Prostate gland (tissue), 2 donors: ENCODE measurements around the gene SPIRE2. TPM values are rescaled to one million over a fixed set of nuclear protein-coding genes. Genes with fewer than 3 reads are reported as not detected.
"Not testable (repeated sequence)": the region's sequence is repeated elsewhere in the genome, so short reads cannot be mapped to it uniquely, and the experiment has no call there.

Experiments
- DNase-seq: peaks from one replicate; pipeline ENCODE4 v3.0.0-alpha.2; 2019; ENCODE audit warnings: low spot score
- H3K27ac ChIP-seq, 2 donors: fragments of 200-600 bp; sonication (generic); 2 replicates each; pipeline ENCODE4 v1.5.1; 2017 to 2019
- H3K27me3 ChIP-seq: fragments of 200-600 bp; sonication (generic); replicated peaks from 2 replicates; pipeline ENCODE4 v1.5.1; 2019; ENCODE audit not compliant: insufficient read depth
- H3K36me3 ChIP-seq, 2 donors: fragments of 200-600 bp; sonication (generic); 1 replicate in 1 of 2; 2 replicates in 1 of 2; pipeline versions ENCODE4 v1.5.1 to v1.8.1; 2017 to 2019
- H3K4me1 ChIP-seq: fragments of 200-600 bp; sonication (generic); replicated peaks from 2 replicates; pipeline ENCODE4 v1.5.1; 2019
- H3K4me3 ChIP-seq, 2 donors: fragments of 200-600 bp; sonication (generic); 2 replicates each; pipeline ENCODE4 v1.5.1; 2017 to 2019
- H3K9me3 ChIP-seq: fragments of 200-600 bp; sonication (generic); 2 replicates; pipeline ENCODE4 v1.5.1; 2017
- CTCF ChIP-seq, 4 experiments: fragments of 200-600 bp in 2 of 4; fragments of 450-650 bp in 2 of 4; sonication (generic) in 2 of 4; IDR thresholded peaks; 1 replicate in 3 of 4; 2 replicates in 1 of 4; pipeline ENCODE4 v1.5.1; 2016 to 2019; ENCODE audit warnings: antibody characterized with exemption in 4 of 4, mild to moderate bottlenecking in 2 of 4, moderate library complexity in 2 of 4
- POLR2A ChIP-seq: fragments of 450-650 bp; IDR thresholded peaks from one replicate; pipeline ENCODE4 v1.6.1; 2016; ENCODE audit warnings: antibody characterized with exemption, mild to moderate bottlenecking
- POLR2AphosphoS5 ChIP-seq: sonication (generic); formaldehyde crosslinking; IDR thresholded peaks from one replicate; pipeline ENCODE4 v1.6.1; 2017; ENCODE audit warnings: antibody characterized with exemption
- WGBS: methylation state at CpG from one replicate; pipeline ENCODE4 v1.1.5; 2018; 5-methylcytosine and 5-hydroxymethylcytosine counted together
- intact Hi-C: fragments of 100-400 bp; cut with DNase I; formaldehyde crosslinking; loops from one replicate; pipeline ENCODE4 v1.14.2; 2022
- total RNA-seq, 2 donors: library from RNA; depleted of rRNA; stranded (reverse); fragments of >200 nt; gene quantifications; one replicate each; pipeline ENCODE4 v1.1.0, GENCODE V29; 2016

SPIRE2 gene
- total RNA-seq, 2 donors from 2014 or later: 13.7 to 15.5 TPM

DNA sequence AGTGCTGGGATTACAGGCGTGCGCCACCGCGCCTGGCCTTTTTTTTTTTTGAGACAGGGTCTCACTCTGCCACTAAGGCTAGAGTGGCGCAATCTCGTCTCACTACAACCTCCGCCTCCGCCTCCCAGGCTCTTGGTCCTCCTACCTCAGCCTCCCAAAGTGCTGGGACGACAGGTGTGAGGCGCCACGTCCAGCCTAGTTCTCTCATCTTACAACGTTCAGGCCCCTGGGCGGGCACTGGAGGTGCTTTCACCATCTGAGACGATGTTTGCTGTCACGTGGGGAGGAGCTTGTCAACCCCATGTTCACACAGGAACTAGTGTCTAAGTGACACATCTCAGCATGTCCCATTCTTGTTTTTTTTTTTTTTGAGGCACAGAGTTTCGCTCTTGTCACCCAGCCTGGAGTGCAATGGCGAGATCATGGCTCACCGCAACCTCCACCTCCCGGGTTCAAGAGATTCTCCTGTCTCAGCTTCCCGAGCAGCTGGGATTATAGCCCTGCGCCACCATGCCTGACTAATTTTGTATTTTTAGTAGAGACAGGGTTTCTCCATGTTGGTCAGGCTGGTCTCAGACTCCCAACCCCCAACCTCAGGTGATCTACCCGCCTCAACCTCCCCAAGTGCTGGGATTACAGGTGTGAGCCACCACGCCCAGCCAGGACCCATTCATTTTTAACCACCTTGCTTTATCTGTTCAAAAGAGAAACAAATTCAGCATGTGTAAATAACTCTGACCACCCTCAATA is 6.7 kb upstream of the SPIRE2 start:
- Histone ChIP-seq H3K27me3 (no peaks in the 10 kb centered on the region), H3K9me3 (no peaks in the 10 kb centered on the region), H3K4me1 (no peaks in the 10 kb centered on the region), H3K4me3 (no peak overlapping the region), H3K27ac (no peak overlapping the region), H3K36me3 (no peaks in the 10 kb centered on the region)
- TF ChIP-seq CTCF (IDR thresholded peaks at IDR 0.05) (no peak), POLR2AphosphoS5 (no peak), POLR2A (no peak)
- intact Hi-C loops: no loop called here
- WGBS: 93% methylated on average over 23 of the region's 23 CpGs
- DNase-seq: no peak

DNA sequence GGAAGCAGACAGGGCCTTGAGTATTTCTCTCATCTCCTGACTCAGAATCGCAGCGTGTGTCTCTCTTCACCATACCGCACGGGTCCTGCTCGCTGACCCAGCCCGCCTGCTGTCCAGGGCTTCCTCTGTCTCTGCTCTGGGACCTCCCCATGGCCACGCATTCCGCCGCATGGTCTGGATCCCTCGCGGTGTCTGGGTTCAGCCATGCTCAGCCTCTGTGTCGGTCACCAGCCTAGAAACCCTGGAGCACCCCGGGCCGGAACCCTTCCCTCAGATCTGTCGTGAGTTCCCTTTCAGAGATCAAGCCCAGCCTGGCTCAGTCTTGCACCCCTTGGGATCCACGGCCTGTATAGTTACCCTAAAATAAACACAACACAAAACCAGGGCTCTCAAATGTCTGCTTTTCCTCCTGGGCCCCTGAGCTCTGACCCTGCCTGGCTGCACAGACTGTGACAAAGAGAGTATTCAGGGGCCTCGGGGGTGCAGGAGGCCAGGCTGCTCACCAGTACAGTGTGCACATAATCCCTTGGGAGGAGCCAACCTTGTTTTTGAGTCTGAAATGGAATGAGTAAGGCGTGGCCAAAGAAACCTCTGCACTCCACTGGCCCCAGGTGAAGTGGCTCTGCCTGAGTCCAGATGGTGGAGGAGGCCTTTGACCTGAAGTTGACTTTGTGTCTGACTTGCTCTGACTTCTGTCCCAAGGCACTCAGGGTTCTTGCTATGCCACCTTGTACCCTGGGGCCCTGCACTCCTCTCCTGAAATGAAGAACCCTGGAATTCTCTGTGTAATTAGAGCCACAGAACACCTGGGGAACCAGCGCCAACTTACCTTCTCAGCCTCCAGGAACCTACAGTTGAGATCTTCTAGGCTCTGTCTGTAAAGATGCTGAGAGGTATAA is 5.8 kb upstream of the SPIRE2 start:
- TF ChIP-seq POLR2AphosphoS5 (no peak), CTCF (IDR thresholded peaks at IDR 0.05) (no peak), POLR2A (no peak)
- 83% methylated on average over 19 of the region's 19 CpGs for WGBS
- H3K9me3 ChIP-seq: no peaks in the 10 kb centered on the region
- H3K27me3 ChIP-seq: no peaks in the 10 kb centered on the region
- no peaks in the 10 kb centered on the region for H3K36me3 ChIP-seq
- no peak overlapping the region for H3K4me3 ChIP-seq
- no peak for DNase-seq
- no peaks in the 10 kb centered on the region for H3K4me1 ChIP-seq
- no peak overlapping the region for H3K27ac ChIP-seq
- intact Hi-C loops: no loop called here

DNA sequence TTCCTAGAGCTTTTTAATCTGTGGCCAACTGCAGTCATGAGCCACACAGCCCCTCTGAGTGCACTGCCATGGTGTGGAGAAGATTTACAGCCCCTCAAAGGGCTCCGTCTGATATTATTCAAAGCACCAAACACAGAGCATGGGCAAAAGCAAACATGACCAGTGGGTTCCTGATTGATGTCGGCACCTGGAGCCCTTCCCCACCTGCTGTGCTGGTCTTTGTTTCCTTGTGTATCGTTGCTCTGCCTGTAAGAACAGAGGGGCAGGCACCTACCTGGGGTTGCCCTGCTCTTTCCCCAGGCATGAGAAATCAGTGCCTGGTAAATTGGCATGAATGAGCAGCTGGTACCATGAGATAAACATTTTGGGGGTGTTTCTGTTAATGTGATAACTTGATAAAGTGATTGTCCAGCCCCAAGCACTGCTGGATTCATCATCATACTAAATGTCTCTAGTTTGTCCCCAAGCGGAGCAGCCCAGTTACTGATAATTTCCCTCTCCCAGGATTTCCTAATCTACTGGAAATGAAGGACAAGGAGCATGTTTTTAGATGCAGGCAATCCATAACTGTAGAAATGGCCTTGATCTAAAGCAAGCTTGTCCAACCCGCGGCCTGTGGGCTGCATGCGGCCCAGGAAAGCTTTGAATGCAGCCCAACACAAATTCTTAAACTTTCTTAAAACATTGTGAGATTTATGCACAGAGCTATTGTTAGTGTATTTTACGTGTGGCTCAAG is 5.0 kb upstream of the SPIRE2 start:
- DNase-seq: no peak
- Histone ChIP-seq H3K9me3 (no peaks in the 10 kb centered on the region), H3K27ac (no peak overlapping the region), H3K4me3 (no peak overlapping the region), H3K4me1 (no peaks in the 10 kb centered on the region), H3K27me3 (no peaks in the 10 kb centered on the region), H3K36me3 (no peaks in the 10 kb centered on the region)
- WGBS: 67% methylated on average over 8 of the region's 8 CpGs
- TF ChIP-seq POLR2AphosphoS5 (no peak), CTCF (IDR thresholded peaks at IDR 0.05) (no peak), POLR2A (no peak)
- intact Hi-C loops: no loop called here

- DNase-seq, intact Hi-C loops: not testable (repeated sequence)
- WGBS: 68% methylated on average over 5 of the region's 5 CpGs
These were observed 4.5 kb upstream of the SPIRE2 start for GRCh38 chr16:89823824-89824148.

More at GRCh38 chr16:89823824-89824148, 4.5 kb upstream of the SPIRE2 start:
- H3K9me3 ChIP-seq, H3K4me1 ChIP-seq, H3K4me3 ChIP-seq, H3K27ac ChIP-seq, H3K27me3 ChIP-seq, H3K36me3 ChIP-seq: not testable (repeated sequence)
